Hepatocyte (in vitro differentiated cells): ENCODE data around the gene NCKAP5L.

Experiments used
- EZH2phosphoT487 ChIP-seq: fragments of 200-600 bp; sonication (generic); IDR thresholded peaks from one replicate; pipeline ENCODE4 v1.6.1; 2018; ENCODE audit warnings: antibody characterized with exemption, mild to moderate bottlenecking, low read depth, moderate library complexity; ENCODE audit not compliant: unreplicated experiment, severe bottlenecking
- TF ChIP-seq, protein P1 (sequence below): fragments of 200-600 bp; sonication (generic); IDR thresholded peaks from 2 replicates; pipeline ENCODE4 v1.5.1; 2016; ENCODE audit warnings: antibody characterized with exemption, mild to moderate bottlenecking; ENCODE audit not compliant: poor library complexity

DNA sequence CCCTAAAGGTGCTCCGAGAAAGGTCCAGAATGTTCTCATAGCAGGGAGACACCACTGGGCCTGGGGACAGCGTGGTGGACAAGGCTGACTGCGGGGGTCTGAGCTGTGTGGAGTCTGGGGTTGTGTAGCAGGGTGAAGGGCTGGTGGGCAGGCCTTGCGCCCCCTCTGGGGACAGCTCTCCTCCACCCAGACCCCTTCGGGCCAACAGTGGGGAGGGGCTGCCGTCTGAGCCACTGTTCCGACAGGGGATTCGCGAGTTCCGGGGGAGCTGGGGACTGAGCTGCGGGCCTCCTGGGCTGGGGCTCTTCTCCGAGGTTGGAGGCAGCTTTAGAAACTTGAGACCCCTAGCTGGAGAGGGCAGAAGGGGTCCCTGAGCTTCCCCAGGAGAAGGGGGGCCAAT, 32.1 kb downstream of the NCKAP5L start:
- TF ChIP-seq, protein P1, sequence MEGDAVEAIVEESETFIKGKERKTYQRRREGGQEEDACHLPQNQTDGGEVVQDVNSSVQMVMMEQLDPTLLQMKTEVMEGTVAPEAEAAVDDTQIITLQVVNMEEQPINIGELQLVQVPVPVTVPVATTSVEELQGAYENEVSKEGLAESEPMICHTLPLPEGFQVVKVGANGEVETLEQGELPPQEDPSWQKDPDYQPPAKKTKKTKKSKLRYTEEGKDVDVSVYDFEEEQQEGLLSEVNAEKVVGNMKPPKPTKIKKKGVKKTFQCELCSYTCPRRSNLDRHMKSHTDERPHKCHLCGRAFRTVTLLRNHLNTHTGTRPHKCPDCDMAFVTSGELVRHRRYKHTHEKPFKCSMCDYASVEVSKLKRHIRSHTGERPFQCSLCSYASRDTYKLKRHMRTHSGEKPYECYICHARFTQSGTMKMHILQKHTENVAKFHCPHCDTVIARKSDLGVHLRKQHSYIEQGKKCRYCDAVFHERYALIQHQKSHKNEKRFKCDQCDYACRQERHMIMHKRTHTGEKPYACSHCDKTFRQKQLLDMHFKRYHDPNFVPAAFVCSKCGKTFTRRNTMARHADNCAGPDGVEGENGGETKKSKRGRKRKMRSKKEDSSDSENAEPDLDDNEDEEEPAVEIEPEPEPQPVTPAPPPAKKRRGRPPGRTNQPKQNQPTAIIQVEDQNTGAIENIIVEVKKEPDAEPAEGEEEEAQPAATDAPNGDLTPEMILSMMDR, result no peak
- no peak for TF ChIP-seq EZH2phosphoT487
